Pulmonary artery endothelial cell (primary cell): ENCODE measurements around the gene MCMBP. TPM values are rescaled to one million over a fixed set of nuclear protein-coding genes. Genes with fewer than 3 reads are reported as not detected.
"Not testable (repeated sequence)": the region's sequence is repeated elsewhere in the genome, so short reads cannot be mapped to it uniquely, and the experiment has no call there.

Experiments
- DNase-seq: peaks from one replicate; pipeline ENCODE4 v3.0.0-alpha.2; 2011; ENCODE audit warnings: low read depth, low spot score
- total RNA-seq: library from RNA; depleted of rRNA; stranded (reverse); fragments of >200 nt; gene quantifications from 2 replicates; pipeline ENCODE4 v1.2.3, GENCODE V29; 2014

Gene MCMBP
- total RNA-seq, 1 donor from 2014 or later: 84.3 TPM

GRCh38 chr10:119832951-119833350 lies 39.7 kb downstream of the MCMBP start:
- no peak for DNase-seq

GRCh38 chr10:119831656-119832055 lies 41.0 kb downstream of the MCMBP start:
- DNase-seq: no peak

- DNase-seq: no peak
These were observed 41.8 kb downstream of the MCMBP start for GRCh38 chr10:119830851-119831250.

GRCh38 chr10:119829429-119829828 lies 43.2 kb downstream of the MCMBP start:
- DNase-seq: no peak

GRCh38 chr10:119827430-119827829 lies 45.2 kb downstream of the MCMBP start:
- no peak for DNase-seq

GRCh38 chr10:119826771-119827170 lies 45.9 kb downstream of the MCMBP start:
- no peak for DNase-seq

- DNase-seq: no peak
These were observed 48.3 kb downstream of the MCMBP start for GRCh38 chr10:119824299-119824698.

GRCh38 chr10:119821182-119821581 lies 51.5 kb downstream of the MCMBP start:
- DNase-seq: no peak

- no peak for DNase-seq
These were observed 53.8 kb downstream of the MCMBP start for GRCh38 chr10:119818889-119819270.

GRCh38 chr10:119817991-119818888 lies 54.4 kb downstream of the MCMBP start:
- DNase-seq: no peak

- no peak for DNase-seq
These were observed 57.0 kb downstream of the MCMBP start for GRCh38 chr10:119815671-119816070.

GRCh38 chr10:119812684-119813083 lies 60.0 kb downstream of the MCMBP start:
- DNase-seq: no peak

- no peak for DNase-seq
These were observed 61.5 kb downstream of the MCMBP start for GRCh38 chr10:119811122-119811521.

- DNase-seq: no peak
These were observed 64.5 kb downstream of the MCMBP start for GRCh38 chr10:119807960-119808697.

GRCh38 chr10:119806334-119807130 lies 66.1 kb downstream of the MCMBP start:
- no peak for DNase-seq

GRCh38 chr10:119805702-119806230 lies 66.9 kb downstream of the MCMBP start:
- no peak for DNase-seq

- DNase-seq: no peak
These were observed 69.4 kb downstream of the MCMBP start for GRCh38 chr10:119803264-119803663.

- no peak for DNase-seq
These were observed 70.6 kb downstream of the MCMBP start for GRCh38 chr10:119801998-119802538.

- DNase-seq: no peak
These were observed 71.5 kb downstream of the MCMBP start for GRCh38 chr10:119801176-119801575.

- DNase-seq: no peak
These were observed 76.6 kb downstream of the MCMBP start for GRCh38 chr10:119796039-119796438.

- not testable (repeated sequence) for DNase-seq
These were observed 77.5 kb downstream of the MCMBP start for GRCh38 chr10:119795101-119795500.
